Uterus (tissue), 2 donors: ENCODE results near the gene CDC42EP4.

ENCODE experiments used
- CTCF ChIP-seq, 4 experiments: fragments of 200-600 bp in 2 of 4; fragments of 450-650 bp in 2 of 4; sonication (generic) in 2 of 4; IDR thresholded peaks; one replicate each; pipeline ENCODE4 v1.5.1; 2016 to 2019; ENCODE audit warnings: antibody characterized with exemption in 4 of 4, mild to moderate bottlenecking in 2 of 4, moderate library complexity in 1 of 4
- POLR2A ChIP-seq, 2 donors: fragments of 450-650 bp; IDR thresholded peaks; one replicate each; pipeline ENCODE4 v1.6.1; 2016; ENCODE audit warnings: antibody characterized with exemption in 2 of 2, mild to moderate bottlenecking in 1 of 2, moderate library complexity in 1 of 2

DNA sequence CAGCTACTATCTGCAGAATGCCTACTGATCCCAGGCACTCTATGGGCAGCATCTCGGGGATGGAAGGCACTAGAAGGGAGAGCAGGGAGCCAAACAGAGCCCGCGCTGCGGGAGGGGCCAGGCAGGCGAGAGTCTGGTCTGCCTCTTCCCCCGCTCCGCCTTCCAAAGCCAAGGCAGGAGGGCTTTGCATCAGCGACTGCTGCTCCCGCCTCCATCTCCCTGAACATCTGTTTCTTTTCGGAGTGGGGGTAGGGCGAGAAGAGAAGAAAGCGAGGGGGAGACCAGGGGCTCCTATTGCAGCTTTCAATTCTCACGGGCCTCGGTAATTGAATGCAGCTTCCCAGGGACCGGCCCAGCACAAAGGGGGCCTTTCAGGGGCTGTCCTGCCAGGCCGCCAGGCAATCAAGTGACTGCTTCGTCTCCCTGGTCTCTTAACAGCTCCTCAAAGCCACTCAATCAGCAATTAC, 31.4 kb upstream of the CDC42EP4 start:
- no peak for TF ChIP-seq CTCF (IDR thresholded peaks at IDR 0.05)
- peak; percentile 29 to 49 for TF ChIP-seq POLR2A (IDR thresholded peaks at IDR 0.05)
